Dermis microvascular lymphatic vessel endothelial cell (primary cell): ENCODE measurements around the gene DOC2A. TPM values are rescaled to one million over a fixed set of nuclear protein-coding genes. Genes with fewer than 3 reads are reported as not detected.
"Not testable (repeated sequence)": the region's sequence is repeated elsewhere in the genome, so short reads cannot be mapped to it uniquely, and the experiment has no call there.

Experiments
- DNase-seq, 2 donors: peaks; one replicate each; pipeline versions ENCODE4 v3.0.0 to v3.0.0-alpha.2; 2010; ENCODE audit warnings: low read depth in 2 of 2
- total RNA-seq: library from RNA; depleted of rRNA; stranded (reverse); fragments of >200 nt; gene quantifications from 2 replicates; pipeline ENCODE4 v1.2.1, GENCODE V29; 2014

Gene DOC2A
- under 0.01 and 0.13 TPM in 2 replicates for total RNA-seq

- no peak for DNase-seq
Measured at GRCh38 chr16:30010844-30011713, at the start of gene DOC2A. TSS of gene DOC2A (minus strand) at chr16:30011027. CDS start at chr16:30010222, 805 bp downstream.

- DNase-seq, result no peak
Measured at GRCh38 chr16:30060346-30060745, 49.5 kb upstream of the DOC2A start.

GRCh38 chr16:30054959-30055553 is 44.2 kb upstream of the DOC2A start:
- no peak for DNase-seq

GRCh38 chr16:30054451-30054850 is 43.6 kb upstream of the DOC2A start:
- DNase-seq, result no peak

GRCh38 chr16:30053376-30054015 is 42.7 kb upstream of the DOC2A start:
- peak in 1 of 2 donors; percentile 33 for DNase-seq

GRCh38 chr16:30052671-30053372 is 42.0 kb upstream of the DOC2A start:
- peak; percentile 72 to 91 for DNase-seq

GRCh38 chr16:30051518-30051917 is 40.7 kb upstream of the DOC2A start:
- DNase-seq, result peak in 1 of 2 donors; percentile 78

- no peak for DNase-seq
Measured at GRCh38 chr16:30049871-30050270, 39.0 kb upstream of the DOC2A start.

- DNase-seq, result no peak
Measured at GRCh38 chr16:30046588-30046987, 35.8 kb upstream of the DOC2A start.

- no peak for DNase-seq
Measured at GRCh38 chr16:30046178-30046577, 35.4 kb upstream of the DOC2A start.

- peak; percentile 38 to 60 for DNase-seq
Measured at GRCh38 chr16:30041841-30042240, 31.0 kb upstream of the DOC2A start.

- not testable (repeated sequence) for DNase-seq
Measured at GRCh38 chr16:30040690-30041089, 29.9 kb upstream of the DOC2A start.

GRCh38 chr16:30040221-30040620 is 29.4 kb upstream of the DOC2A start:
- no peak for DNase-seq

- no peak for DNase-seq
Measured at GRCh38 chr16:30033270-30033669, 22.4 kb upstream of the DOC2A start.

- peak; percentile 45 to 70 for DNase-seq
Measured at GRCh38 chr16:30032083-30032819, 21.4 kb upstream of the DOC2A start.

GRCh38 chr16:30031477-30031918 is 20.7 kb upstream of the DOC2A start:
- DNase-seq, result no peak

- no peak for DNase-seq
Measured at GRCh38 chr16:30030841-30031413, 20.1 kb upstream of the DOC2A start, which contains the start of gene TLCD3B. TSS of gene TLCD3B (minus strand) at chr16:30031271. CDS start at chr16:30030527, 744 bp downstream.

- no peak for DNase-seq
Measured at GRCh38 chr16:30030011-30030685, 19.3 kb upstream of the DOC2A start.

- no peak for DNase-seq
Measured at GRCh38 chr16:30028438-30029076, 17.7 kb upstream of the DOC2A start.
